H1 (cell line): ENCODE results near the gene C1orf21. TPM values are rescaled to one million over a fixed set of nuclear protein-coding genes. Genes with fewer than 3 reads are reported as not detected.

Source experiments
- BCL11A ChIP-seq, 2 experiments: IDR thresholded peaks; one replicate each; pipeline ENCODE4 v1.6.1; 2011; ENCODE audit warnings: low read depth in 2 of 2, low read length in 2 of 2, mild to moderate bottlenecking in 2 of 2
- CHD7 ChIP-seq: fragments of 300-600 bp; sonication (generic); IDR thresholded peaks from 2 replicates; pipeline ENCODE4 v1.7.1; 2012; ENCODE audit warnings: low read length, moderate library complexity, mild to moderate bottlenecking, inconsistent platforms; ENCODE audit not compliant: insufficient replicate concordance
- KDM4A ChIP-seq: IDR thresholded peaks from one replicate; pipeline ENCODE4 v1.7.1; 2012; ENCODE audit warnings: low read depth, mild to moderate bottlenecking, moderate library complexity, low read length, inconsistent platforms; ENCODE audit not compliant: severe bottlenecking
- MAX ChIP-seq: IDR thresholded peaks from 2 replicates; pipeline ENCODE4 v1.6.1; 2012; ENCODE audit warnings: inconsistent platforms
- polyA plus RNA-seq, 7 experiments: library from polyadenylated mRNA; depleted of rRNA in 3 of 7; stranded (reverse) in 5 of 7; unstranded in 2 of 7; fragments of >200 nt in 5 of 7; fragments of 200-250 nt in 2 of 7; gene quantifications; 1 replicate in 5 of 7; 2 replicates in 1 of 7; 4 replicates in 1 of 7; pipeline versions ENCODE4 v1.2.1 to v1.2.3, GENCODE V29; 2011 to 2013; ENCODE audit warnings: missing spikeins in 2 of 7, mixed read lengths in 2 of 7
- total RNA-seq: library from RNA; stranded (reverse); fragmentation: NEBNext Ultra II Directional; extraction: Animal tissue kit (Norgen Biotek cat#: 25700); gene quantifications from 2 replicates; pipeline ENCODE4 v1.2.1, GENCODE V29; 2021

C1orf21 gene
- total and polyA plus RNA-seq, 2 of the 8 experiments (the other 6 are each of a cell fraction or from before 2014, with no cell fraction given): 16.6 to 51.0 TPM

- TF ChIP-seq CHD7 (no peak), KDM4A (no peak), MAX (no peak), BCL11A (IDR thresholded peaks at IDR 0.05; ENCODE audit: low read depth in 2 of 2, low read length in 2 of 2) (no peak)
These were observed 261.5 kb downstream of the C1orf21 start (continued) for GRCh38 chr1:184648160-184648855.
